ENCODE data around the gene SMURF1.

SMURF1 gene

GRCh38 chr7:99096124-99096887 is 47.6 kb downstream of the SMURF1 start:
- DNase-seq = no peak

GRCh38 chr7:99095698-99096097 is 48.2 kb downstream of the SMURF1 start:
- DNase-seq = no peak

GRCh38 chr7:99094401-99094800 is 49.5 kb downstream of the SMURF1 start:
- no peak for DNase-seq

GRCh38 chr7:99092064-99092720 is 51.7 kb downstream of the SMURF1 start:
- no peak for DNase-seq

GRCh38 chr7:99090771-99091542 is 53.0 kb downstream of the SMURF1 start:
- DNase-seq = no peak

GRCh38 chr7:99089914-99090629 is 53.8 kb downstream of the SMURF1 start:
- no peak for DNase-seq

GRCh38 chr7:99086944-99087343 is 57.0 kb downstream of the SMURF1 start:
- no peak for DNase-seq

- no peak for DNase-seq
These were observed 57.4 kb downstream of the SMURF1 start for GRCh38 chr7:99086532-99086931.

- DNase-seq = no peak
These were observed 60.2 kb downstream of the SMURF1 start for GRCh38 chr7:99083733-99084132.

- DNase-seq = no peak
These were observed 60.7 kb downstream of the SMURF1 start for GRCh38 chr7:99083068-99083651.

- DNase-seq = no peak
These were observed 63.2 kb downstream of the SMURF1 start for GRCh38 chr7:99080679-99081078.

- no peak for DNase-seq
These were observed 64.8 kb downstream of the SMURF1 start for GRCh38 chr7:99079104-99079503.

- no peak for DNase-seq
These were observed 65.5 kb downstream of the SMURF1 start for GRCh38 chr7:99078416-99078815.

- no peak for DNase-seq
These were observed 67.3 kb downstream of the SMURF1 start for GRCh38 chr7:99076615-99077014.

GRCh38 chr7:99073839-99074446 is 70.0 kb downstream of the SMURF1 start:
- DNase-seq = no peak

- no peak for DNase-seq
These were observed 71.8 kb downstream of the SMURF1 start for GRCh38 chr7:99072126-99072525.

- DNase-seq = no peak
These were observed 73.5 kb downstream of the SMURF1 start for GRCh38 chr7:99070361-99070760.

GRCh38 chr7:99061001-99061776 is 82.7 kb downstream of the SMURF1 start:
- DNase-seq = no peak

- DNase-seq = no peak
These were observed 89.1 kb downstream of the SMURF1 start for GRCh38 chr7:99054781-99055180.

- DNase-seq = no peak
These were observed 92.9 kb downstream of the SMURF1 start for GRCh38 chr7:99050971-99051370.

GRCh38 chr7:99047526-99048077 is 96.3 kb downstream of the SMURF1 start:
- no peak for DNase-seq
